Measurements from ENCODE around the gene NF1.

DNA sequence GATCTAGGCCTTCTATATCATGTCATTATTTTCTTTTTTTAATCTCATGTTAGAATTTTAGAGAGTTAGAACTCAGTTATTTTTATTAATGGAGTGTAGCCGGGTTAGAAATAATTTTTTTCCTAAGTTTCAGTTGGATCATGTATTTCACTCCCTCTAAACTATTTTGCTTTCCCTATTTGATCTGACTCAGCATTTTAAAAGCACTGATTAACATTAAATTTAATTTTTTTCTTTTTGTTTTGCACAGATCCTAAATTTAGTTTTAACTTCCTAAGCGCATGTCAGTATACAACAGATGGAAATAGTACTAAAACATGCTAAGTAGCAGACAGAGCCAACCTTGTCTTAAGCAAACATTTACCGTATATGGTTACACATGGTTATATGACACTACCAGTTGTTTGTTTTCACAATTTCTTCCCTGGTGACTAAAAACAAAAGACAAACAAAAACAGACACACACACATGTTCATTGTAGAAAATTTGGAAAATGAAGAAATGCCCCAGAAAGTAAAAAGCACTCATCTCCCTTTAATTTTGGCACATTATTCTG is 263.1 kb downstream of the NF1 start:
- TF ChIP-seq, protein P1, sequence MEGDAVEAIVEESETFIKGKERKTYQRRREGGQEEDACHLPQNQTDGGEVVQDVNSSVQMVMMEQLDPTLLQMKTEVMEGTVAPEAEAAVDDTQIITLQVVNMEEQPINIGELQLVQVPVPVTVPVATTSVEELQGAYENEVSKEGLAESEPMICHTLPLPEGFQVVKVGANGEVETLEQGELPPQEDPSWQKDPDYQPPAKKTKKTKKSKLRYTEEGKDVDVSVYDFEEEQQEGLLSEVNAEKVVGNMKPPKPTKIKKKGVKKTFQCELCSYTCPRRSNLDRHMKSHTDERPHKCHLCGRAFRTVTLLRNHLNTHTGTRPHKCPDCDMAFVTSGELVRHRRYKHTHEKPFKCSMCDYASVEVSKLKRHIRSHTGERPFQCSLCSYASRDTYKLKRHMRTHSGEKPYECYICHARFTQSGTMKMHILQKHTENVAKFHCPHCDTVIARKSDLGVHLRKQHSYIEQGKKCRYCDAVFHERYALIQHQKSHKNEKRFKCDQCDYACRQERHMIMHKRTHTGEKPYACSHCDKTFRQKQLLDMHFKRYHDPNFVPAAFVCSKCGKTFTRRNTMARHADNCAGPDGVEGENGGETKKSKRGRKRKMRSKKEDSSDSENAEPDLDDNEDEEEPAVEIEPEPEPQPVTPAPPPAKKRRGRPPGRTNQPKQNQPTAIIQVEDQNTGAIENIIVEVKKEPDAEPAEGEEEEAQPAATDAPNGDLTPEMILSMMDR (IDR thresholded peaks at IDR 0.05; ENCODE audit: poor library complexity), result no peak
- TF ChIP-seq EZH2 (IDR thresholded peaks at IDR 0.05; ENCODE audit: borderline replicate concordance) (no peak), EZH2phosphoT487 (IDR thresholded peaks at IDR 0.05; ENCODE audit: low read depth, severe bottlenecking, unreplicated experiment) (no peak)
